ENCODE data around the gene NPAS2. TPM values are rescaled to one million over a fixed set of nuclear protein-coding genes. Genes with fewer than 3 reads are reported as not detected.

Gene NPAS2
- total RNA-seq, 1 experiment from 2014 or later = 20.4 TPM

GRCh38 chr2:100936070-100936741, 116.3 kb downstream of the NPAS2 start:
- no peak overlapping the region for H2AFZ ChIP-seq (ENCODE audit: low read depth, low read length, poor library complexity, severe bottlenecking)
- DNase-seq (ENCODE audit: low read depth, low spot score) (no peak), ATAC-seq (no peak)
- H3K4me2 ChIP-seq (ENCODE audit: low read length) = no peak overlapping the region
- no TSS peak for BruUV-seq (replicated peaks)
- no peak overlapping the region for H3K27ac ChIP-seq (ENCODE audit: low read depth, low read length)
- H3K9me2 ChIP-seq (ENCODE audit: insufficient read depth) = no peaks in the 10 kb centered on the region
- ChIA-PET CTCF (no interaction called here), POLR2A (no interaction called here), RAD21 (ENCODE audit: low non-redundant PET in 1 of 2, low total read pairs in 2 of 2, uncharacterized antibody in 2 of 2, unreplicated experiment in 2 of 2) (no interaction called here)
- H3K9ac ChIP-seq (ENCODE audit: low read length) = no peak overlapping the region
- intact Hi-C loops (cut with micrococcal nuclease) = no loop called here
- no peaks in the 10 kb centered on the region for H3K9me3 ChIP-seq (ENCODE audit: control insufficient read depth in 1 of 2, insufficient read depth in 1 of 2, low read depth in 1 of 2, low read length in 2 of 2)
- no peak overlapping the region for H3K4me3 ChIP-seq (replicated peaks in 1 of 2; ENCODE audit: low read depth in 1 of 2, low read length in 2 of 2)
- no peaks in the 10 kb centered on the region; a peak in 1 of 4 replicates for H3K36me3 ChIP-seq (ENCODE audit: control insufficient read depth in 1 of 2, insufficient read depth in 2 of 2, low read length in 2 of 2)
- no peaks in the 10 kb centered on the region for H4K20me1 ChIP-seq (ENCODE audit: insufficient read depth)
- H3K79me2 ChIP-seq (ENCODE audit: insufficient read depth, low read length) = no peaks in the 10 kb centered on the region
- no peak for TF ChIP-seq MAX (IDR thresholded peaks at IDR 0.05)
- TF ChIP-seq EZH2phosphoT487 (IDR thresholded peaks at IDR 0.05; ENCODE audit: borderline replicate concordance) = no peak
- TF ChIP-seq EZH2 (IDR thresholded peaks at IDR 0.05) = no peak
- no peak for TF ChIP-seq ZNF274 (IDR thresholded peaks at IDR 0.05; ENCODE audit: low read depth, low read length)
- no peak for TF ChIP-seq CBX3 (IDR thresholded peaks at IDR 0.05; ENCODE audit: low read depth)
- no peak for TF ChIP-seq FOSL1 (IDR thresholded peaks at IDR 0.05; ENCODE audit: low read depth)
- TF ChIP-seq YY1 (IDR thresholded peaks at IDR 0.05; ENCODE audit: extremely low read depth, insufficient replicate concordance, low read depth, low read length) = no peak
- no peak for TF ChIP-seq ATF3 (IDR thresholded peaks at IDR 0.05)
- TF ChIP-seq RAD21 (IDR thresholded peaks at IDR 0.05; ENCODE audit: low read depth) = no peak
- no peak for TF ChIP-seq SRF (IDR thresholded peaks at IDR 0.05; ENCODE audit: low read depth)
- no peak for TF ChIP-seq SIN3A (IDR thresholded peaks at IDR 0.05; ENCODE audit: low read depth)
- TF ChIP-seq SP1 (IDR thresholded peaks at IDR 0.05; ENCODE audit: low read depth) = no peak
- TF ChIP-seq CTCF (IDR thresholded peaks at IDR 0.05 in 2 of 3, conservative IDR thresholded peaks at IDR 0.05 in 1 of 3; ENCODE audit: borderline replicate concordance in 1 of 3, insufficient read depth in 1 of 3, low read depth in 2 of 3, low read length in 2 of 3) = no peak
- no peak for TF ChIP-seq ZFX (IDR thresholded peaks at IDR 0.05)
- TF ChIP-seq POLR2AphosphoS5 (IDR thresholded peaks at IDR 0.05; ENCODE audit: low read depth, low read length) = no peak
- no peaks in the 10 kb centered on the region for H3K4me1 ChIP-seq (ENCODE audit: control insufficient read depth in 1 of 2, insufficient read depth in 2 of 2, low read length in 2 of 2)
- H3K27me3 ChIP-seq (ENCODE audit: insufficient read depth, low read length) = no peaks in the 10 kb centered on the region

Data from HCT116 (cell line).